ENCODE data around the gene DBH.
"Not testable (repeated sequence)": the region's sequence is repeated elsewhere in the genome, so short reads cannot be mapped to it uniquely, and the experiment has no call there.

DBH gene

DNA sequence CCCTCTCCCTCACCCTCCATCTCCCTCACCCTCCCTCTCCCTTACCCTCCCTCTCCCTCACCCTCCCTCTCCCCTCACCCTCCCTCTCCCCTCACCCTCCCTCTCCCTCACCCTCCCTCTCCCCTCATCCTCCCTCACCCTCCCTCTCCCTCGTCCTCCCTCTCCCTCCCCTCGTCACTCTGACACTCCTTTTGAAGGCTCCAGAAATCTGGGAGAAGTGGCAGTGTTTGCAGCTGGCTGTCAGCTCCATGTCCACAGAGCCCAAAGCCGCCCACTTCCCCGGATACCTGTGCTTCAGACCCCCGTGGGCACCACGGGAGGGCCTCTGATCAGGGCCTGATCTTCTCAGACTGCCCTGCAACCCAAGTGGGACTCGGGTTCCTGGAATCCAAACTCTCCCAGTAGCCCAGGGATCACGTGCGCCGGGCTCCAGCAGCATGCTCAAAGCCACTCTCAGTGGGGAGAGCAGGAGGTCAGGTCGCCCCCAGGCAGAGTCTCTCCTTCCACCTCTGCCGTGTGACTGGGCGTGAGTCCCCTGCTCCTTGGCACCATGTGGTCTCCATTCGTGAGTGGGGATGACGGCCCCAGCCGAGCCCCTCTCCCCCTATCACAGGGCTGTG lies 33.1 kb downstream of the DBH start:
- DNase-seq, result no peak

DNA sequence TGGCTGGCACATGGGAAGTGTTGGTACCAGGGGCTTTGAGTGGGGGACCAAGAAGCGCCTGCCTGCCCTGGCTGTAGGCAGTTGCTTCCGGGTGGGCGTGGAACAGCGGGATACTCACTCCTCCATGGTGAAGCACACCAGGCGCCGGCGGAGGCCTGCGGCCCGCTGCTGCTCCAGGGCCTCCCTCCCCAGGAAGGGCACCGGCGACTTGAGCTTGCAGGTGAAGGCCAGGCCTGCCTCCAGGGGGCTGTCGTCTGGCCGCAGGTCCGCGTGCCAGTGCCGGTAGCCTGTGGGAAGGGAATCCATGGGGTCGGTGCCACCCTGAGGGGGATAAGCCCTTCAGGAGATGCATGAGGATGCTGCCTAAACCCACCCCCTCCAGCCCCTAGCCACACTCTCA lies 34.3 kb downstream of the DBH start:
- no peak for DNase-seq

DNA sequence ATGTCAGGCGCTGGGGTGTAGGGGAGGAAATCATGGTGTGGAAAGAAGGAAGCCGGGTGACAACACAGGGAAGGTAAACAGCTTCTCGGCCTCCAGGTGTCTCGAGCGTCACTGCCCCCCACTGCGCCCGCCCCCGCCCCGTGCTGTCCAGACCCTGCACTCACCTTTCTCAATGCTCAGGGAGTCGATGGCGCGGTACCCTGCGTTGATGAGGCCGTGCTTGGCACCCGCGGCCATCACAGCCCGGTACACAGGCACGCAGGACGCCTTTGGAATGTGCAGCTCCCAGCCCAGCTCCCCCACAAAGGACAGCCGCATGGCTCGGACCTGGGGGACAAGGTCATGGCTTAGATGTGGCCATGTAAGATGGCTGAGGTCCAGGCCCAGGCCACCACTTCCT lies 35.2 kb downstream of the DBH start:
- no peak for DNase-seq

DNA sequence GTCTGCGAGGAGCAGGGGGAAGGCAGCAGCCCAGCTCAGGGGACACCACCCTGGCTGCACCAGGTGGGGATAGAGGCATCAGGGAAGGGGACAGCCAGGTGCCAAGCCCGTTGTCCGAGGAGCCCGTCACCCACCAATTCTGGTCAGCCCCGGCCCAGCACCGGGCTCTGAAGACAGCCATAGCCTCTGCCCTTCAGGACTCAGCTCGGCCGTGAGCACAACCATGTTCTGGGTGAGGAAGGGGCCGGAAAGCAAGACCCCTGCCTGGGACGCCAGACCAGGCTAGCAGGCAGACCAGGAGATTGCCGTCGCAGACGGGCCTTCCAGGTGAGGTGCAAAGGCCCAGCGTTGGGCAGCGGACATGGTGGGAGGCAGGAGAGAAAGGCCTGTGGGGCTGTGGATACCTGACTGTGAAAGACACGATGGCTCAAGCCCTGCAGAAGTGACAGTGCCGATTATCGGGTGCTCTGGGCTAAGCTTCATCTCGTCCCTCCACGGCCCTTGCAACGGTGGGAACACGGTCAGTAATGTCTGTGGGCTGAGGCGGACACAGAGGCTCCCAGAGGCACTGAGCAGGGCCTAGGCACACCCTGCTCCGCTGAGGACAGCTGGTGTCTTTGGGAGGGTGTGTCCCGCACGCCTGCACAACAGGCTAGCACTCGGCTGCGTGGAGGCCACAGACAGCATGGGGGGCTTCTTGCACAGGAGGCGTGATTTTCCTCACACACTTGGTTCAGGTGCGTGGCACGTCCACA lies 36.5 kb downstream of the DBH start:
- no peak for DNase-seq

DNA sequence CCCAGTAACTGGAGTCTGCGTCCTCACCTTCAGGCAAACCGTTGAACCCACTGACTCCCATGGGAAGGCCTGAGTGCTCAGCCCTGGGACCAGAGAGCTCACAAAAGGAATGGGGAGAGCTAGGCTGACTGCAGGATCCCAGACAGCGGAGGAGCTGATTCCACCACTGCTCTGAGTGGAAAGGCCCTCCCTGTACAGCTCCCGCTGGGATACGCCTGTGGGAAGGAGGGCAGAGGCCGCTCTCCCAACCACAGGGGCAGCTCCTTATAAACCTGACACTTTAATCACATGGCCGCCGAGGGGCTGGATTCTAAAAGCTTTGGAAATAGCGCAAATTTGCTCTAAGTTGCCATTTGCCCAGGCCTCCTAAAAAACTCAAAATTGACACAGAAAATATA lies 37.1 kb downstream of the DBH start:
- DNase-seq, result no peak

DNA sequence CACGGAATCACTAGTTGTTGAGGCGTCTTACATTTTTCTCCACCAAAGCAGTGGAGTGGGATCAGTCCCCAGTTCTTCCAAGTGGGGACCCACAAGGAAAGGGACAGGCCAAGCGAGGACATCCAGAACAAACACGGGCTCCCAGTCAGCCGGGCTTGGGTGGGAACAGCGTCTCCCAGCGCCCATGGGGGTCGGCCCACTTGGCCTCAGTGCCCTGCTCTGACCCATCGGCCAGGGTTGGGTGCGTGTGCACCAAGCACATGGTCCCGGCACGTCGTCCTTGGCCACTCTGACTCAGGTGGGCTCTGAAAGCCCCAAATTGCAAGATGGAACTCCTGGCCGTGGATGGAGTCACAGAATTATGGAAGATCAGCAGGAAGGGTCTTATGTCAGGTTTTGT lies 37.9 kb downstream of the DBH start:
- no peak for DNase-seq

DNA sequence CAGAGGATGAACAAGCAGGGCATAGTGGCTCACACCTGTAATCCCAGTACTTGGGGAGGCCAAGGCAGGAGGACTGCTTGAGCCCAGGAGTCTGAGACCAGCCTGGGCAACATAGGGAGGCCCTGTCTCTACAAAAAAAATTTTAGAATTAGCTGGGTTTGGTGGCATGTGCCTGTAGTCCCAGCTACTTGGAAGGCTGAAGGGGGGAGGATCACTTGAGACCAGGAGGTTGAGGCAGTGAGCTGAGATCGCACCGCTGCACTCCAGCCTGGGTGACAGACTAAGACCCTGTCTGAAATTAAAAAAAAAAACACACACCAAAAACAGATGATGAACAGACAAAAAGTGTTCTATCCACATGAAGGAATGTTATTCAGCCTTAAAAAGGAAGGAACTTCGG lies 39.6 kb downstream of the DBH start:
- DNase-seq, result not testable (repeated sequence)

DNA sequence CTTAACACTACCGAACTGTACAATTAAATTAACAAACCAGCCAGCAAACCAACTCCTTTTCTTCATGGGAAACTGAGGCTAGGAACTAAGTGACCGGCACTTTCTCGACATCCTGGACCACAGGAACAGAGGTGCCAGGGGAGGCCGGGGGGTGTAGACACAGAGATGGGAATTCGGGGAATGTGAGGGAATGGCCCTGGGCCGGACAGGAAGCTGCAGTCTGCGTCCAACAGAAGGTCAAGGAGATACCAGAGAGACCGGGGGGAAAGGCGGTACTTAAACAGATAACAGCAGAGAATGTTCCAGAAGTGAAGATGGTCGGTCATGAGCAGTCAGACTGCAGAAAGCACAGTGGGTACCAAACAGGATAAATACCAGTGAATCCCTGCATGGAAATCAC lies 40.3 kb downstream of the DBH start:
- DNase-seq, result no peak

DNA sequence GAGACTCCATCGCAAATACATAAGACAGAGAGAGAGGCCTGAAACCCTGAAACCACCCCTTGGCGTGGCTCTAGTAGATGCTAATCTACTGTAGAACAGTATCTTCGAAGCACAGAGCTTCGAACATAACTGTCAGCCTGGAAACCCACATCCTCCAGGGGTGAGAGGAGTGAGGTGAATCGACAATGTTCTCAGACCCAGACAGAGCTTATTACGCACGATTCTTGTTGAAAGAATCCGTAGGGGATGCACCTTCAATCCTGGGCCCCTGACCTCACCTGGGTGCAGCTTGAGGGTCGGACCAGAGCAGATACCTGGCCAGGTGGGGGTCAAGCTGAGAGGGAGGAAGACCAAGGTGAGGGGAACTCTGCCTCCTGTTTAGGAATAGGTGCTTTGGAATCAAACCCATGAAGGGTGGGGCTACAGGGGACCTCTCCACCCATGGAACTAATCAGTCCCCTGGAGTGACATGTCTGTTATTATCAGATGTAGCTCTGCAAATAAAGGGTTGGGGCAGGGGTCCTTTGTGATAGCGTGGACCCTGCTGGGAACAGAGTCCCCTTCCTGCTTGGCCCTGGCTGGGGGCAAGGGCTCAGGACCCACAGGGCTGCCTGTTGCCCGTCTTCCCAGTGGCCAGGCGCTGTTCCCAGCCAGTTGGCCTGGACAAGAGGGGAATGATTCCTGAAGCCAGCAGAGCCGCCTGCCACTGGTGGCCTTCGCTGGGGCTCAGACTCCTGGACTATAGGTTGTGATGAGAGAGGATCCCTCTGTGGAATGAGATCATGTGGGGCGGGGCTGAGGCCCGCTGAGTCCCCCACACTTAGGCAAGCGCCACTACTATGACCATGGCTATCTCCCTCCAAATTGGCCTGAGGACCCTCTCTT lies 41.2 kb downstream of the DBH start:
- DNase-seq, result no peak

DNA sequence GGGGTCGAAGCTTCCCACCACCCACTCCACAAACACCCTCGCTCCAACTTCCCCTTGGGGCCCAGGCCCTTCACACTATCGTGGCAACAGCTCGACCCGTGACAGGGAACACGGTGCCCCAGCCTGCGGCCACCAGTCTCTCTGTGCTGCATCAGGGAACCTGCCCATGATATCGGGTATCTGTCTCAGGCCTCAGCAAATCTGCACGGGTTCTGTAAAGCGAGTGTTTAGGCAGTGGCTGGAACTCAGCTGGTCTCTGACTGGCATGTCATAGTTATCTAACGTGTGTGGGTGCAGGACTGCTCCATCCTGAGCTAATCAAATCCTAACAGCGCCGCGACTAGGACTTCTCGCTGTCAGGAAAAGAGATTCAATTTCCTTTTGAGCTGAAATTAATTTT lies 42.9 kb downstream of the DBH start:
- no peak for DNase-seq

DNA sequence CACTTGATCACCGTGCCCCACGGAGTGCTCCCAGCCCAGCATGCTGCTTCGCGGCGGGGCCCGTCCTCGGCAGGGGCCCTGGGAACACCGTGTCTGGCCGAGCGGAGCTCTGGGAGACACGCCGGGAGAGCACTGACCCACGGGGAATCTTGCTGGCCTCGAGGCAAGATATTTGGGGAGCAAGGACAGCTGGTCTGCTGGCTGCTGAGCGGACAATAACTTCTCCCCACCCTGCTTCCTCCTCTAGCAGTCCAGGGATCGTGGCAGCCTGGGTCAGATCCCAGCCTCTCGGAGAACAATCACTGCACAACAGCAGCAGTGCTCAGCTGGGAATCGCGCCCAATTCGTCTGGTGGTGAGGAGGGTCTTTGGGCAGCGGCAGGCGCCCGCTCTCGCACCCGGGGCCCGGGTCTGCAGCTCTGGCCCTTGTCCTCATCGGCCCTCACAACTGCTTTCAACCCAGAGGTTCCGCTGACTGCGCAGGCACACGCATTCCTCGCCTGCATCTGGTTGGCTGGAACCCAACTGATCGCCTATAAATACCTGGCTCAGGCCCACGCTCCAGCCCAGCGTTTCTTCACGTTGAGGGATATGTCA lies 43.4 kb downstream of the DBH start:
- no peak for DNase-seq

DNA sequence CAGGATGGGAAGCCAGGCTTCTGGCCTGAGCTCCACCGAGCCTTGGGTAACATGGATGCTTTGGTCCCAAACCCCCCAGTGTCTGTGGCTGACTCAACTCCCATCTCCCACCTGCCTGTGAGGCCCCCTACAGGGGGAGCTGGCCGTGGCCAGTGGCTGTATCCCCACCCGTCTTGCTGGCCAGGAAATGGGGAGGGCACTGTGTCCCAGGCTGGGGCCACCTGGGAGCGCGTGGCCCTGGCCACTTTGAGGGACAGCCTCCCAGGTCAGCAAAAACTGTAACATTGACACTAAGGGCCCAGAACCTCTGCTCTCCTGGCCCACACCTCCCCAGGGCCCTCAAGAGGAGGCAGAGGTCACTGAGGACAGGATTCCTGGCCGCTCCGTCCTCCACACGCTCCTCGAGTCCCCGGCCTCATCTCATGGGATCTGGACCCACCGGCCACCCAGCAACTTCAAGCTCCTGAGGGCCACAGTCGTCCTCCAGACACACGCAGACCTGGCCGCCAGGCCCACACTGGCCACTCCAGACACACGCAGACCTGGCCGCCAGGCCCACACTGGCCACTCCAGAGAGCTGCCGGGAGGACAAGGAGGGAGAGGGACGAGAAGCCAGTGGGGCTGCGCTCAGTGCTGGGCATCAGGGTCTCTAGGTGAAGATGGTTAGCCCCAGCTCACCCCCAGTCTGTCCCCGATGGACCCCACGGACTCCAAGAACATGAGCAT lies 44.2 kb downstream of the DBH start:
- DNase-seq, result no peak

DNA sequence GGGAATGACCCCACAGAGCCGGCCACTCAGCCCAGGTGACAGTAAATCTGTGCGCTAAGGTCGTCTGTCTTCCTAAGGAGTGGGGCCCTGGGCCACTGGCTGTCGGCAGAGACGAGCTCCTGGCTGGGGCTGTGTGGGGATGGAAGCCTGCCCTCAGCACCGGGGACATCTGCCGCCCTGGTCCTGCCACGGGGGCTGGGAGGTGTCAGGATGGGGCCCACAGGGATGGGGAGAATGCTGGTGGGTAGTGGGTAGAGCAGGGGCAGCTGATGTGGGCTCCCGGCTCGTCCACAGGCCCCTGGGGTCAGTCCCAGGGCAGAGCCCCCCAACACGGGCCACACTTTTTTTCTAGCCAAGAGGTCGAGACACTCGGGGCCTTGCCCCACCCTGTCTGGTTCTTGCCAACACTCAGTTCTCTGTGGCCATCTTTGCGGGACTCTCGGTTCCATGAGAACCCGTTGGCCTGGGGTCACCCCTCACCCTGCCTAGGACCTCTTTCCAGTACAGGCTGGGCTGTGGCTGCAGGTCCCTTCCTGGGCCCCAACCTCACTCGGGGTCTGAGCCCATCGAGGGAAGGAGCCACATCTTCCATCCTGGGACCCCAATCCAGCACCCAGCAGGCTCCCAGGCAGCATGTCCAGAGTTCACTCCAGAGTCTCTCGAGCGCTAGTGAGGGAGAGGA lies 45.0 kb downstream of the DBH start:
- DNase-seq, result no peak

DNA sequence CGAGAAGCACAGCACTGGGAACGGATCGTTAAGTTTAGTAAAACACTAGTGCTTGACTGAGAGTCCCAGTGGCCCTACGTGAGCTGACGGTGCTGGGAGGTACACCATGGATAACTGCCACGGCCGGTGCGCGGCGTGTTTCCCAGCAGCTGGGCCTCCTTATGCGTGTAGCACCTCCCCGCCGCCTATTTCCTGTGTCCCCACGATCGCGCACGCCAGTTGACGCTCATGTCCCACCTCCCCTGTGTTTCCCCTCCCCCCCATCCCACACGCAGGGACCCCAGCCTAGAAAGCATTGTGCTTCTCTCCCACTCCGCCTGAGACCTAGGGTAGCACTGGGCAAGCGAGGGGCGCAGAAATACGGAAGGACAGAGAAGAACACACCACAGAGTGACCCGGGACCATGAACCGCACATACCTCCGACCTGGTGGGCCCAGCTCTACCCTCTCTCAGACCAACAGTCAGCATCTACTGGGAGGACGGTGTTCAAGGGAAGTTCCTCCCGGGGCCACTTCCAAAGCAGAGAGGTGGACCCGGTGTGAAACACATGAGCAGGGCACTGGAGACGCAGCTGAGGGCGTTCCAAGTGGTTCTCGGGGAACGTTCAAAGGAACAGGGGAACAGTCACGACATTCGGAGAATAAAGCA lies 45.6 kb downstream of the DBH start:
- no peak for DNase-seq

DNA sequence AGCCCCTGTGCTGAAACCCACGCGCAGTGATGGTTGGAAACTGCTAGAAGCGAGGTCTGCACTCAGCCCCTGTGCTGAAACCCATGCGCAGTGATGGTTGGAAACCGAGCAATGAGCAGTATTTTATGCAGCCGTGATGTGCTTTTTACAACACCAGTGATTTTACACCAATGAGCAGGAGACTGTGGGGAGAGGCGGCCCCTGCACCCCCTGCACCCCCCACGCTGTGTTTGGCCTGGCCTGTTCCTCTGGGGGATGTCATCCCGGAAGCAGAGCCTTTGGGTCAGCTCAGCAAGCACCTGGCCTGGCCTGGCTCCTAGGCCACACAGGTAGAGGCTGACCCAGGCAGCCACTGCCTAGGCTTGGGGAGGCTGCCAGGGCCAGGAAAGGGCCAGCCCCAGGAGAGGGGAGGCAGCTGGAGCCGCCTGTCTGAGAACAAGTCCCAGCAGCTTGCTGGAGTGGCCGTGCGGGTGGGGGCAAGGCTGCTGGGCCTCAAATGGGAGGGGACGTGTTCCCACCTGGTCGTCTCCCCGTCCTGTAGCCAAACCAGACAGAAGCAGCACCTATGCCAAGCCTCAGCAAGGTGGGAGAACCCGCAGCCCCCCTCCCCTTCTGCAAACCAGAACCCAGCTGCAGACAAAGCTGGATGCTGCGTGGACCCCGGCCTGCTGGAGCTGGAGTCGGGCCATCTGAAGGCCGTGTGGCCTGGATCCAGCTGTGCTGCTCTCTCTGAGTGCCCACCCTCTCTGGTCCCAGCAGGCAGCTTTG lies 46.8 kb downstream of the DBH start:
- no peak for DNase-seq

DNA sequence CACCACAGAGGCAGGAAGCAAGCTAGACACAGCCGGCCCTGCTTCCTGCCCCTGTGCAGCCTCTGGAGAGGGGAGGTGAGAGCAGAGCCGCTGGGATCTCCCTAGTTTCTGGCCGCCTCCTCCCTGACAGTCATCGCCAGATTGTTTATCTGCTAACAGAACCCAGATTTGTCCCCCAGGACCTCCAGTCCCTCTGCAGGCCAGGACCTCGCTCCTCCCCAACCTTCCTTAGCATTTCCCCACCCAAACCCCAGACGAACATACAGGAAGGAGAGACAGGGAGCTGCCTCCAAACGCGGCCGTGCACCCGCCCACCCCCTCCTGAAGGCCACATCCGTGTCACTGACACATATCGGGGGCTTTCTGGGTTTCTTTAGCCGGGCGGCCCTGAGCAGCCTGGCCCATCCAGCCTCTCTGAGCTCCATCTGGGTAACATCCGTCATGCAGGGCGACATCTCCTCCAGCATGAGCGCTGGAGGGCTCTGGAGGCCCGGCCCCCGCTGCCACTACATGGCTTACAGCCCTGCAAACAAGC lies 47.5 kb downstream of the DBH start:
- DNase-seq, result no peak

DNA sequence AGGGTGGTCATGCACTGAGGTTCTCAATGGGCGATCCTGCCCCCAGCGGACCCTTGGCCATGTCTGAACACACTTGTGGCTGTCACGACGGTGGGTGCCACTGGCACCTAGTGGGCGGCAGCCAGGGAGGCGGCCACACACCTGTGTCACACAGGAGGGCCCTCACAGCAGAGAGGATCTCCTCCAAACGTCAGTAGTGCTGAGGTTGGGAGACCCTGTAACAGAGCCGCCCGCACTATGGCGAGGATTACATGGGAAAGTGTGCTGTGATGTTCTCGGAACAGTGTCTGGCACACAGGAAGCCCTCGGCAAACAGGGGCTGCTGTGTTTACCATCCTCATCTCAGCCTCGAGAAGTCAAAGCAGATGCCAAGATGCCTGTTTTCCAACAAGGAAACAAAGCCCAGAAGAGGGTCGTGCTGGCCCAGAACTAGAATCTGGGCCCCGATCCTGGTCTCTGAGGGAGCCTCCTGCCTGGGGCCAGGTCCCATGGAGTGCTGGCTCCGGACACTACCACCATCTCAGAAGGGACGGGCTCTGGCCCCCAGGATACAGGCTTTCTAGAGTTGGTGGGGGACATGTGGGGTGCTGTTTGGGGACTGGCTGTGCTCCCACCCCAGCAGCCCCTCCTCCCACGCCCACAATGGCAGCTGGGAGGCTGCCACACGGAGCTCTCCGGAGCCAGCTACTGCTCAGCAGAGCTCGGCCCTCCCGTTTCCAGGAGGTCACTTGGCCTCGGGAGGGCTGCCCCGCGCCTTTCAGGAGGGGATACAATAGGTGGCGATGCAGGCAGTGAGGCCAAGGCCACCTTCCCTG lies 48.2 kb downstream of the DBH start:
- DNase-seq, result no peak

DNA sequence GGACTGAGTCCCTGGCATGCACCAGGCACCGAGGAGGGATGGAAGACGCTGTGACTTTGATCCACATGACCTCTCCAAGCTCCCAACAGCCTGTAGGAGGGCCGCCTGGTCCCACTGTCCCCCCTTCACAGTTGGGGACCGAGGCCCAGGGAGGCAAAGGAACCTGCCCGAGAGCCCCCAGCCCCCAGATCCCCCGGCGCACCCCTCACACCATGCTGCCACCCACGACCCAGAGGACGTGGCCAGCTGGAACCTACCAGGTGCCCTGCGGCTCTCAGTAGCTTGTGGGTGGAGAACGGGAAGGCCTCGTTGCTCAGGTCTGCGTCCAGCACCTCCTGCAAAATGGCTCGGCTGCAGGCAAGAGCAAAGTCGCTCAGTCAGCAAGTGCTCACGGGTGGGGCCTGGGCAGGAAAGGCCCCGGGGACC lies 48.8 kb downstream of the DBH start:
- no peak for DNase-seq
